ENCODE data around the gene CD48.
"Not testable (repeated sequence)": the region's sequence is repeated elsewhere in the genome, so short reads cannot be mapped to it uniquely, and the experiment has no call there.

Gene CD48

GRCh38 chr1:160712525-160713080 lies 981 bp upstream of the CD48 start:
- DNase-seq, result not testable (repeated sequence)

- no peak for DNase-seq
These were observed 383 bp downstream of the CD48 start for GRCh38 chr1:160711276-160711601.

- DNase-seq, result no peak
These were observed 937 bp downstream of the CD48 start for GRCh38 chr1:160710517-160711252.

- no peak for DNase-seq
These were observed 1.9 kb downstream of the CD48 start for GRCh38 chr1:160709715-160710114.

- DNase-seq, result no peak
These were observed 2.8 kb downstream of the CD48 start for GRCh38 chr1:160708801-160709200.

GRCh38 chr1:160708118-160708517 lies 3.5 kb downstream of the CD48 start:
- DNase-seq, result no peak

GRCh38 chr1:160707236-160708064 lies 4.2 kb downstream of the CD48 start:
- DNase-seq, result no peak

GRCh38 chr1:160706526-160707235 lies 4.9 kb downstream of the CD48 start:
- no peak for DNase-seq

- DNase-seq, result no peak
These were observed 5.9 kb downstream of the CD48 start for GRCh38 chr1:160705742-160706141.

GRCh38 chr1:160705212-160705621 lies 6.4 kb downstream of the CD48 start:
- DNase-seq, result not testable (repeated sequence)

- DNase-seq, result no peak
These were observed 7.4 kb downstream of the CD48 start for GRCh38 chr1:160704250-160704649.

GRCh38 chr1:160702100-160702499 lies 9.5 kb downstream of the CD48 start:
- no peak for DNase-seq

- not testable (repeated sequence) for DNase-seq
These were observed 19.2 kb downstream of the CD48 start for GRCh38 chr1:160692390-160692789.

- DNase-seq, result no peak
These were observed 26.4 kb downstream of the CD48 start for GRCh38 chr1:160685266-160685665.

GRCh38 chr1:160682983-160683865 lies 28.4 kb downstream of the CD48 start:
- no peak for DNase-seq

GRCh38 chr1:160681891-160682140 lies 29.8 kb downstream of the CD48 start:
- no peak for DNase-seq

GRCh38 chr1:160681066-160681890 lies 30.3 kb downstream of the CD48 start:
- DNase-seq, result peak; percentile 31

- DNase-seq, result no peak
These were observed 31.2 kb downstream of the CD48 start for GRCh38 chr1:160680399-160680798.

GRCh38 chr1:160679893-160680292 lies 31.7 kb downstream of the CD48 start:
- DNase-seq, result no peak

GRCh38 chr1:160676869-160677597 lies 34.6 kb downstream of the CD48 start:
- no peak for DNase-seq

All from fibroblast of skin of right quadriceps (primary cell).